Smooth muscle cell (in vitro differentiated cells): ENCODE data around the gene ABHD12B. TPM values are rescaled to one million over a fixed set of nuclear protein-coding genes. Genes with fewer than 3 reads are reported as not detected.

Source experiments
- DNase-seq: peaks from one replicate; lab custom pipeline; 2025; ENCODE audit not compliant: unreplicated experiment; lab: John Stamatoyannopoulos, UW
- H2AFZ ChIP-seq: fragments of 200-600 bp; sonication (generic); 2 replicates; pipeline ENCODE4 v1.6.0; 2016; ENCODE audit warnings: antibody characterized with exemption, low read depth, mild to moderate bottlenecking
- H3F3A ChIP-seq: fragments of 200-600 bp; sonication (generic); 2 replicates; pipeline ENCODE4 v1.6.0; 2017; ENCODE audit warnings: antibody characterized with exemption, low read depth
- H3K27ac ChIP-seq: fragments of 200-600 bp; sonication (generic); 2 replicates; pipeline ENCODE4 v1.5.1; 2016; ENCODE audit warnings: low read depth, mild to moderate bottlenecking
- H3K27me3 ChIP-seq: fragments of 200-600 bp; sonication (generic); 2 replicates; pipeline ENCODE4 v1.6.1; 2016; ENCODE audit warnings: low read depth, mild to moderate bottlenecking
- H3K36me3 ChIP-seq: fragments of 200-600 bp; sonication (generic); 2 replicates; pipeline ENCODE4 v1.5.1; 2016; ENCODE audit warnings: low read depth
- H3K4me1 ChIP-seq: fragments of 200-600 bp; sonication (generic); 2 replicates; pipeline ENCODE4 v1.5.1; 2016; ENCODE audit warnings: low read depth
- H3K4me2 ChIP-seq: fragments of 200-600 bp; sonication (generic); 2 replicates; pipeline ENCODE4 v1.6.0; 2016; ENCODE audit warnings: mild to moderate bottlenecking
- H3K4me3 ChIP-seq: fragments of 200-600 bp; sonication (generic); 2 replicates; pipeline ENCODE4 v1.5.1; 2016; ENCODE audit warnings: mild to moderate bottlenecking
- H3K79me2 ChIP-seq: fragments of 200-600 bp; sonication (generic); 2 replicates; pipeline ENCODE4 v1.6.0; 2016; ENCODE audit warnings: low read depth, mild to moderate bottlenecking
- H3K9ac ChIP-seq: fragments of 200-600 bp; sonication (generic); 2 replicates; pipeline ENCODE4 v1.6.0; 2016; ENCODE audit warnings: low read depth
- H3K9me3 ChIP-seq: fragments of 200-600 bp; sonication (generic); replicated peaks from 2 replicates; pipeline ENCODE4 v1.5.1; 2016; ENCODE audit warnings: low read depth
- H4K20me1 ChIP-seq: fragments of 200-600 bp; sonication (generic); 2 replicates; pipeline ENCODE4 v1.6.0; 2016; ENCODE audit warnings: low read depth
- WGBS: methylation state at CpG from one replicate; pipeline ENCODE4 v1.1.7; 2016; ENCODE audit warnings: low lambda C conversion rate; 5-methylcytosine and 5-hydroxymethylcytosine counted together
- polyA plus RNA-seq: library from polyadenylated mRNA; unstranded; fragments of >200 nt; fragmentation: Nextera tagmentation; extraction: Ambion mirVana; gene quantifications from 2 replicates; pipeline ENCODE4 v1.2.1, GENCODE V29; 2016
- total RNA-seq: library from RNA; depleted of rRNA; stranded (reverse); fragments of >200 nt; gene quantifications from 2 replicates; pipeline ENCODE4 v1.2.3, GENCODE V29; 2014
- TF ChIP-seq, protein P1 (sequence below): fragments of 200-600 bp; sonication (generic); IDR thresholded peaks from 2 replicates; pipeline ENCODE4 v1.5.1; 2017; ENCODE audit warnings: borderline replicate concordance, mild to moderate bottlenecking, antibody characterized with exemption; ENCODE audit not compliant: insufficient read depth, poor library complexity, severe bottlenecking

The ABHD12B gene
- total and polyA plus RNA-seq, 2 experiments from 2014 or later: not detected

DNA sequence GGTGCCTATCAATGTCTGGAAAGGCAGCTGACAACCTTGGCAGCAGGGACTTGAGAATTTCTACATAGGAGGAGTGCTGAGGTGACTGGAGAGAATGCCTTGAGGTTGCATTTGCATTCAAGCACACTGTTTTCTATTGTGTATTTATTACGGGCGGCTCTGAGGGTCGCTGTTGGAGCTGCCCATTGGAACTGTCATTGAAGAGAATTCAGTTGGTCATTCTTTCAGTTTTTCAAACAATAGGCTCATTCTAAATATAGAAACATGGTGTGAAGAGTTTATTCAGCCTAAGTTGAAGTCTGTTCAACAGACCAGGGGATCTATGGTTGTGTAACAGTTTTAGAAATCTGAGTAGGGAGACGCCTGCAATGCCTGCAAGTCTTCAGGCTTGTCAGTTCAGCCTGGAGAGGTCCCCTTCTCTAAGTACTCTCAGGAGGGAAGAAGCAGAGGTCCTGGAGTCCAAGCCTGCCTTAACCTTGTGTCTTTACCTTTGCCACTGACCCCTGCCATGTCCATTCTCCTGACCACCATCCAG lies 9.8 kb upstream of the ABHD12B start:
- WGBS: 50% methylated on average over 4 of the region's 4 CpGs

DNA sequence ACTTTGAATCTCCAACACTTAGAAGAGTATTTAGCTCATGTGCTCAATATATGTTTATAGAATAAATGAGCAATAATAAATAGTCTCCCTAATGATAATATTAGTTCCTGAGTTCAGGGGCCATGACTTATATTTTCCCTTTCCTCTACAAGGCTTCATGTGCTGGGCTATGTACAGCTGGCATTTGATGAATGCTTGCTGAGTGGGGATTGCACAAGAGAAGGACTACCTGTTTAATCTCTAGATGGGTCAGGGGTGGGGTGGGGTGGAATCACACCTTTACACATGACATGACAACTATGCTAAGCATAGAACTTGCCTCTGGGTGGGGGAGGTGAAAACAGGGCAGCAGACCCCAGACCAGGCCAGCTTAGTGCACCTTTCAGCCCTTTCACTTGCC lies 7.6 kb upstream of the ABHD12B start:
- no peak for DNase-seq
- Histone ChIP-seq H3K9ac (no peak overlapping the region), H3F3A (no peaks in the 10 kb centered on the region), H3K79me2 (no peaks in the 10 kb centered on the region), H3K4me2 (no peak overlapping the region), H3K4me1 (peaks cover 5% of the 10 kb centered on the region), H4K20me1 (no peaks in the 10 kb centered on the region), H3K27me3 (peaks cover 1% of the 10 kb centered on the region), H3K9me3 (no peaks in the 10 kb centered on the region), H2AFZ (no peak overlapping the region), H3K4me3 (no peak overlapping the region), H3K27ac (no peak overlapping the region), H3K36me3 (no peaks in the 10 kb centered on the region)
- TF ChIP-seq, protein P1, sequence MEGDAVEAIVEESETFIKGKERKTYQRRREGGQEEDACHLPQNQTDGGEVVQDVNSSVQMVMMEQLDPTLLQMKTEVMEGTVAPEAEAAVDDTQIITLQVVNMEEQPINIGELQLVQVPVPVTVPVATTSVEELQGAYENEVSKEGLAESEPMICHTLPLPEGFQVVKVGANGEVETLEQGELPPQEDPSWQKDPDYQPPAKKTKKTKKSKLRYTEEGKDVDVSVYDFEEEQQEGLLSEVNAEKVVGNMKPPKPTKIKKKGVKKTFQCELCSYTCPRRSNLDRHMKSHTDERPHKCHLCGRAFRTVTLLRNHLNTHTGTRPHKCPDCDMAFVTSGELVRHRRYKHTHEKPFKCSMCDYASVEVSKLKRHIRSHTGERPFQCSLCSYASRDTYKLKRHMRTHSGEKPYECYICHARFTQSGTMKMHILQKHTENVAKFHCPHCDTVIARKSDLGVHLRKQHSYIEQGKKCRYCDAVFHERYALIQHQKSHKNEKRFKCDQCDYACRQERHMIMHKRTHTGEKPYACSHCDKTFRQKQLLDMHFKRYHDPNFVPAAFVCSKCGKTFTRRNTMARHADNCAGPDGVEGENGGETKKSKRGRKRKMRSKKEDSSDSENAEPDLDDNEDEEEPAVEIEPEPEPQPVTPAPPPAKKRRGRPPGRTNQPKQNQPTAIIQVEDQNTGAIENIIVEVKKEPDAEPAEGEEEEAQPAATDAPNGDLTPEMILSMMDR: no peak

More for the DNA sequence above, 9.8 kb upstream of the ABHD12B start:
- Histone ChIP-seq H3K27me3 (no peaks in the 10 kb centered on the region), H3K4me2 (no peak overlapping the region), H3K9ac (no peak overlapping the region), H3K9me3 (no peaks in the 10 kb centered on the region), H3F3A (no peaks in the 10 kb centered on the region), H4K20me1 (no peaks in the 10 kb centered on the region), H3K4me3 (no peak overlapping the region), H3K36me3 (no peaks in the 10 kb centered on the region), H3K79me2 (no peaks in the 10 kb centered on the region), H3K4me1 (peaks cover 5% of the 10 kb centered on the region), H3K27ac (no peak overlapping the region), H2AFZ (no peak overlapping the region)
- TF ChIP-seq, protein P1: no peak
- no peak for DNase-seq

DNA sequence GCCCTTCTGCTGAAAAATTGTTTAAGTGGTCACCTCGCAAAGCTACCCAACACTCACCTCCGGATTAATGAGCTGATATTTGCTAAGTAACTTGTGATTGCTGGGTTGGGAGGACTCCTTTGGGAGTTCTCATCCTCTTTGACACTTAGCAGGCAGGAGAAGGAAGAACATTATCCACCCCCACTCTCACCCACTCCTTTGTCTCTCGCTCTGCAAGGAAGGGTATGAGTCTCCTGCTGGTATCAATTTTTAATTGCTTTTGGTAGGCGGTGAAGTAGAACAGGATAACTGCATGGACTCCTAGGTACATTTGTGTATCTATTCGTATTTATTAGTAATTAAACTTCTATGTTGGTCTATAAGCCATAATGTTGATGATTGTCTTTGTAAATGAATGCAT lies 6.9 kb upstream of the ABHD12B start:
- no peak overlapping the region for H2AFZ ChIP-seq
- no peak overlapping the region for H3K9ac ChIP-seq
- H3K4me3 ChIP-seq: no peak overlapping the region
- peaks cover 5% of the 10 kb centered on the region for H3K4me1 ChIP-seq
- H3K27me3 ChIP-seq: peaks cover 8% of the 10 kb centered on the region
- DNase-seq: no peak
- H3K79me2 ChIP-seq: no peaks in the 10 kb centered on the region
- H3K4me2 ChIP-seq: no peak overlapping the region
- WGBS: 91% methylated on average over 5 of the region's 5 CpGs
- H4K20me1 ChIP-seq: no peaks in the 10 kb centered on the region
- no peaks in the 10 kb centered on the region for H3K36me3 ChIP-seq
- H3F3A ChIP-seq: no peaks in the 10 kb centered on the region
- no peak overlapping the region for H3K27ac ChIP-seq
- no peaks in the 10 kb centered on the region for H3K9me3 ChIP-seq
- TF ChIP-seq, protein P1: no peak

DNA sequence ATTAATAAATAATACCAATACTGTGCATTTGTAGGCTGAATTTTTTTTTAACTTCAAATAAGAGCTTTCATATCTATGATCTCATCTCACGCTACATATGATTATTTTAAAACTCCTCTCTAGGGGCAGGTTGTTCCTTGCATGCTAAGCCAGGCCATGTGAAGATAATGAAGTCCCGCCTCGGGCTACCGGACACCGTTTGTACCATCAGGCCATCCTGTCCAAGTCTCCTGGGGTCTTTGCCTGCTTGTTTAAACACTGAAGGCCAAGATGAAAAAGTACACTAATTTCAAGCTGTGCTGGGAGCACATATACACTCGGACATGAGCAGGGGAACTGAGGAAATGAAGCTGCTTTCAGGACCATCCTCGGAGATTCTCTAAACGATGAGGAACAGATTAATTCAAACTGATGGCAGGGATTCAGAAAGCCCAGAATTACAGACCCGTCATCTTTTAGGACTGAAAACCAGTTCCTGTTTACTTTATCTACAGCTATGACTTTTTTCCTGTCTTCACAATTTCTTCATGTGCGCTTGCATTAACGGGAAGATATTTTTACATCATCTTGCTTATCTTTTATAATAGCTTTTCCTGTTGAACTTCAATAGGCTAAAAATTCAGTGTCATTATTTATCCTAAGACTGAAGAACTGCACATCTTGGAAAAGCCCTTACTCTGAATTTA lies 6.3 kb upstream of the ABHD12B start:
- peaks cover 14% of the 10 kb centered on the region for H3K27me3 ChIP-seq
- no peak overlapping the region for H3K4me3 ChIP-seq
- no peaks in the 10 kb centered on the region for H3K9me3 ChIP-seq
- no peaks in the 10 kb centered on the region for H3K79me2 ChIP-seq
- H3K9ac ChIP-seq: no peak overlapping the region
- no peak overlapping the region for H3K4me2 ChIP-seq
- no peaks in the 10 kb centered on the region for H3K36me3 ChIP-seq
- WGBS: 74% methylated on average over 11 of the region's 11 CpGs
- TF ChIP-seq, protein P1: no peak
- H3K4me1 ChIP-seq: no peaks in the 10 kb centered on the region
- no peaks in the 10 kb centered on the region for H4K20me1 ChIP-seq
- no peak overlapping the region for H2AFZ ChIP-seq
- H3F3A ChIP-seq: no peaks in the 10 kb centered on the region
- no peak for DNase-seq
- H3K27ac ChIP-seq: no peak overlapping the region
